ENCODE measurements around the gene C16orf96. TPM values are rescaled to one million over a fixed set of nuclear protein-coding genes. Genes with fewer than 3 reads are reported as not detected.

The C16orf96 gene
- total RNA-seq, 1 experiment from 2014 or later, result 0.15 TPM

- H3K27ac ChIP-seq (ENCODE audit: low read length), result no peak overlapping the region
- in situ Hi-C loops (cut with HindIII; ENCODE audit: low pct_unique_long_range_greater_than_20kb, low sequenced_read_pairs), result no loop called here
- BruUV-seq (replicated peaks), result no TSS peak
- H3K4me3 ChIP-seq (ENCODE audit: low read depth in 2 of 2, low read length in 2 of 2), result no peak overlapping the region
- ChIA-PET POLR2A (no interaction called here), CTCF (no interaction called here)
- intact Hi-C loops (cut with micrococcal nuclease; ENCODE audit: unreplicated experiment), result no loop called here
- no peaks in the 10 kb centered on the region for H3K9me3 ChIP-seq (ENCODE audit: control insufficient read depth, insufficient read depth, low read depth, low read length)
- ATAC-seq, result no peak
- TF ChIP-seq SIN3A (IDR thresholded peaks at IDR 0.05; ENCODE audit: borderline replicate concordance, insufficient read depth, low read depth, low read length), result no peak
- TF ChIP-seq, protein P1, sequence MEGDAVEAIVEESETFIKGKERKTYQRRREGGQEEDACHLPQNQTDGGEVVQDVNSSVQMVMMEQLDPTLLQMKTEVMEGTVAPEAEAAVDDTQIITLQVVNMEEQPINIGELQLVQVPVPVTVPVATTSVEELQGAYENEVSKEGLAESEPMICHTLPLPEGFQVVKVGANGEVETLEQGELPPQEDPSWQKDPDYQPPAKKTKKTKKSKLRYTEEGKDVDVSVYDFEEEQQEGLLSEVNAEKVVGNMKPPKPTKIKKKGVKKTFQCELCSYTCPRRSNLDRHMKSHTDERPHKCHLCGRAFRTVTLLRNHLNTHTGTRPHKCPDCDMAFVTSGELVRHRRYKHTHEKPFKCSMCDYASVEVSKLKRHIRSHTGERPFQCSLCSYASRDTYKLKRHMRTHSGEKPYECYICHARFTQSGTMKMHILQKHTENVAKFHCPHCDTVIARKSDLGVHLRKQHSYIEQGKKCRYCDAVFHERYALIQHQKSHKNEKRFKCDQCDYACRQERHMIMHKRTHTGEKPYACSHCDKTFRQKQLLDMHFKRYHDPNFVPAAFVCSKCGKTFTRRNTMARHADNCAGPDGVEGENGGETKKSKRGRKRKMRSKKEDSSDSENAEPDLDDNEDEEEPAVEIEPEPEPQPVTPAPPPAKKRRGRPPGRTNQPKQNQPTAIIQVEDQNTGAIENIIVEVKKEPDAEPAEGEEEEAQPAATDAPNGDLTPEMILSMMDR (IDR thresholded peaks at IDR 0.05), result no peak
- TF ChIP-seq POLR2AphosphoS5 (IDR thresholded peaks at IDR 0.05; ENCODE audit: low read depth, low read length), result no peak
- no peak for TF ChIP-seq TCF7L2 (IDR thresholded peaks at IDR 0.05; ENCODE audit: low read depth, low read length)
- no peak for TF ChIP-seq REST (IDR thresholded peaks at IDR 0.05; ENCODE audit: insufficient read depth in 1 of 2, low read depth in 2 of 2, low read length in 1 of 2)
- H3K36me3 ChIP-seq (ENCODE audit: control insufficient read depth, insufficient read depth, low read length), result no peaks in the 10 kb centered on the region
- H3K27me3 ChIP-seq (ENCODE audit: control insufficient read depth, insufficient read depth, low read length), result no peaks in the 10 kb centered on the region
- DNase-seq (ENCODE audit: low read depth, low spot score), result no peak
- H3K4me1 ChIP-seq (ENCODE audit: control insufficient read depth, insufficient read depth, low read length), result no peaks in the 10 kb centered on the region; the same call in 1 of the 2 replicates
These were observed 45.7 kb downstream of the C16orf96 start for GRCh38 chr16:4601864-4602186.

DNA sequence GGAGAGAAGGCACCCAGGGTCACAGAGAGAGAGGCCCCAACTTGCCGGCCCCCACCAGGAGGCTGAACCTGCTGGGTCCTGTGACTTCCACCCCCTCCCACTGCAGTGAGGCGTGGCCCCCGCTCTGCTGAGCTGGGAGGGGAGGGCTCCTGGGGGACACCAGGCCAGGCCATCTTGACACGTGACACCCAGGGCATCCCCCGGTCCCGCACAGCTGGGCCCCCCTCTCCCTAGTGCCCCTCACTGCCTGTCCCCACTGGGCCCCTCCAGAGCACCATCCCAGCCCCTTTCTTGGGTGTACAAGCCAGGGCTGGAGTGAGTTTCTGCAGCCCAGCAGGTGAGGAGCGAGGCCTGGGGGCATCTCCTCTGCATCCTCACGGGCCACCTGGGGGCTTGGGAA is 46.2 kb downstream of the C16orf96 start:
- no peak for DNase-seq (ENCODE audit: low read depth, low spot score)
- intact Hi-C loops (cut with micrococcal nuclease; ENCODE audit: unreplicated experiment) (no loop called here), in situ Hi-C loops (cut with HindIII; ENCODE audit: low pct_unique_long_range_greater_than_20kb, low sequenced_read_pairs) (no loop called here)
- H3K27me3 ChIP-seq (ENCODE audit: control insufficient read depth, insufficient read depth, low read length), result no peaks in the 10 kb centered on the region
- ChIA-PET CTCF (no interaction called here), POLR2A (no interaction called here)
- no TSS peak for BruUV-seq (replicated peaks)
- H3K9me3 ChIP-seq (ENCODE audit: control insufficient read depth, insufficient read depth, low read depth, low read length), result no peaks in the 10 kb centered on the region
- no peaks in the 10 kb centered on the region; the same call in 1 of the 2 replicates for H3K4me1 ChIP-seq (ENCODE audit: control insufficient read depth, insufficient read depth, low read length)
- no peaks in the 10 kb centered on the region for H3K36me3 ChIP-seq (ENCODE audit: control insufficient read depth, insufficient read depth, low read length)
- no peak for ATAC-seq
- TF ChIP-seq TCF7L2 (IDR thresholded peaks at IDR 0.05; ENCODE audit: low read depth, low read length) (no peak), REST (IDR thresholded peaks at IDR 0.05; ENCODE audit: insufficient read depth in 1 of 2, low read depth in 2 of 2, low read length in 1 of 2) (no peak), POLR2AphosphoS5 (IDR thresholded peaks at IDR 0.05; ENCODE audit: low read depth, low read length) (no peak), SIN3A (IDR thresholded peaks at IDR 0.05; ENCODE audit: borderline replicate concordance, insufficient read depth, low read depth, low read length) (no peak)
- TF ChIP-seq, protein P1 (IDR thresholded peaks at IDR 0.05), result no peak
- H3K27ac ChIP-seq (ENCODE audit: low read length), result no peak overlapping the region
- H3K4me3 ChIP-seq (ENCODE audit: low read depth in 2 of 2, low read length in 2 of 2), result no peak overlapping the region

Measured in Panc1 (cell line).